Measurements from ENCODE around the gene NEUROD2.

Gene NEUROD2

GRCh38 chr17:39640591-39641031 is 32.9 kb upstream of the NEUROD2 start:
- TF ChIP-seq FOXP2 (optimal IDR thresholded peaks at IDR 0.05; ENCODE audit: borderline replicate concordance, extremely low read depth, extremely low read length, insufficient read depth) (no peak), POLR2AphosphoS5 (IDR thresholded peaks at IDR 0.05; ENCODE audit: low read depth, low read length) (no peak), TAF1 (IDR thresholded peaks at IDR 0.05; ENCODE audit: borderline replicate concordance, insufficient read depth, low read length) (no peak), SIN3A (IDR thresholded peaks at IDR 0.05; ENCODE audit: borderline replicate concordance, insufficient read depth, low read length) (no peak), REST (IDR thresholded peaks at IDR 0.05; ENCODE audit: insufficient read depth in 1 of 2, low read depth in 2 of 2, low read length in 2 of 2) (no peak)

- no peak for TF ChIP-seq TAF1 (IDR thresholded peaks at IDR 0.05; ENCODE audit: borderline replicate concordance, insufficient read depth, low read length)
- no peak for TF ChIP-seq SIN3A (IDR thresholded peaks at IDR 0.05; ENCODE audit: borderline replicate concordance, insufficient read depth, low read length)
- TF ChIP-seq POLR2AphosphoS5 (IDR thresholded peaks at IDR 0.05; ENCODE audit: low read depth, low read length): no peak
- no peak for TF ChIP-seq FOXP2 (optimal IDR thresholded peaks at IDR 0.05; ENCODE audit: borderline replicate concordance, extremely low read depth, extremely low read length, insufficient read depth)
- TF ChIP-seq REST (IDR thresholded peaks at IDR 0.05; ENCODE audit: insufficient read depth in 1 of 2, low read depth in 2 of 2, low read length in 2 of 2): no peak
Measured at GRCh38 chr17:39639566-39640458, 32.1 kb upstream of the NEUROD2 start.

GRCh38 chr17:39639043-39639442 is 31.3 kb upstream of the NEUROD2 start:
- TF ChIP-seq FOXP2 (optimal IDR thresholded peaks at IDR 0.05; ENCODE audit: borderline replicate concordance, extremely low read depth, extremely low read length, insufficient read depth): no peak
- no peak for TF ChIP-seq POLR2AphosphoS5 (IDR thresholded peaks at IDR 0.05; ENCODE audit: low read depth, low read length)
- TF ChIP-seq SIN3A (IDR thresholded peaks at IDR 0.05; ENCODE audit: borderline replicate concordance, insufficient read depth, low read length): no peak
- TF ChIP-seq REST (IDR thresholded peaks at IDR 0.05; ENCODE audit: insufficient read depth in 1 of 2, low read depth in 2 of 2, low read length in 2 of 2): no peak

- no peak for TF ChIP-seq POLR2AphosphoS5 (IDR thresholded peaks at IDR 0.05; ENCODE audit: low read depth, low read length)
Measured at GRCh38 chr17:39638317-39638716, 30.6 kb upstream of the NEUROD2 start.

- TF ChIP-seq TAF1 (IDR thresholded peaks at IDR 0.05; ENCODE audit: borderline replicate concordance, insufficient read depth, low read length) (peak; percentile 84), REST (IDR thresholded peaks at IDR 0.05; ENCODE audit: insufficient read depth in 1 of 2, low read depth in 2 of 2, low read length in 2 of 2) (no peak; a peak in 1 of 4 replicates), POLR2AphosphoS5 (IDR thresholded peaks at IDR 0.05; ENCODE audit: low read depth, low read length) (peak; percentile 89), SIN3A (IDR thresholded peaks at IDR 0.05; ENCODE audit: borderline replicate concordance, insufficient read depth, low read length) (peak; percentile 61; the same call in 1 of the 2 replicates), FOXP2 (optimal IDR thresholded peaks at IDR 0.05; ENCODE audit: borderline replicate concordance, extremely low read depth, extremely low read length, insufficient read depth) (no peak)
Measured at GRCh38 chr17:39636927-39637736, 29.4 kb upstream of the NEUROD2 start, which contains the start of gene STARD3. Gene STARD3 (plus strand): TSS chr17:39637144. CDS start chr17:39653532, 16,388 bp downstream.

All from PFSK-1 (cell line).